Measurements from ENCODE around the gene SNF8.
"Not testable (repeated sequence)": the region's sequence is repeated elsewhere in the genome, so short reads cannot be mapped to it uniquely, and the experiment has no call there.

Gene SNF8

GRCh38 chr17:48944515-48945260, at the start of gene SNF8:
Gene SNF8 (minus strand): TSS chr17:48944842. CDS start chr17:48944734, 108 bp downstream.
- peak; percentile 100 for DNase-seq (ENCODE audit: low spot score)

GRCh38 chr17:48993951-48994350, 49.3 kb upstream of the SNF8 start:
- DNase-seq (ENCODE audit: low spot score) = no peak

GRCh38 chr17:48993305-48993704, 48.7 kb upstream of the SNF8 start:
- no peak for DNase-seq (ENCODE audit: low spot score)

- DNase-seq (ENCODE audit: low spot score) = no peak
Measured at GRCh38 chr17:48992444-48992843, 47.8 kb upstream of the SNF8 start.

- no peak for DNase-seq (ENCODE audit: low spot score)
Measured at GRCh38 chr17:48990882-48991357, 46.3 kb upstream of the SNF8 start.

GRCh38 chr17:48989100-48989499, 44.5 kb upstream of the SNF8 start:
- no peak for DNase-seq (ENCODE audit: low spot score)

- no peak for DNase-seq (ENCODE audit: low spot score)
Measured at GRCh38 chr17:48985436-48986245, 41.0 kb upstream of the SNF8 start.

GRCh38 chr17:48981927-48982539, 37.4 kb upstream of the SNF8 start:
- no peak for DNase-seq (ENCODE audit: low spot score)

- peak; percentile 23 for DNase-seq (ENCODE audit: low spot score)
Measured at GRCh38 chr17:48973806-48974205, 29.2 kb upstream of the SNF8 start.

- DNase-seq (ENCODE audit: low spot score) = no peak
Measured at GRCh38 chr17:48972749-48973097, 28.1 kb upstream of the SNF8 start.

- DNase-seq (ENCODE audit: low spot score) = no peak
Measured at GRCh38 chr17:48970865-48971687, 26.4 kb upstream of the SNF8 start.

GRCh38 chr17:48970224-48970623, 25.6 kb upstream of the SNF8 start:
- DNase-seq (ENCODE audit: low spot score) = no peak

- DNase-seq (ENCODE audit: low spot score) = peak; percentile 68
Measured at GRCh38 chr17:48961516-48962233, 17.0 kb upstream of the SNF8 start.

GRCh38 chr17:48960834-48961515, 16.3 kb upstream of the SNF8 start:
- no peak for DNase-seq (ENCODE audit: low spot score)

- no peak for DNase-seq (ENCODE audit: low spot score)
Measured at GRCh38 chr17:48954300-48954755, 9.7 kb upstream of the SNF8 start.

GRCh38 chr17:48952904-48953303, 8.3 kb upstream of the SNF8 start:
- DNase-seq (ENCODE audit: low spot score) = no peak

- DNase-seq (ENCODE audit: low spot score) = no peak
Measured at GRCh38 chr17:48951572-48951971, 6.9 kb upstream of the SNF8 start.

- not testable (repeated sequence) for DNase-seq (ENCODE audit: low spot score)
Measured at GRCh38 chr17:48945261-48945651, 614 bp upstream of the SNF8 start.

- DNase-seq (ENCODE audit: low spot score) = no peak
Measured at GRCh38 chr17:48933035-48933434, 11.6 kb downstream of the SNF8 start.

- no peak for DNase-seq (ENCODE audit: low spot score)
Measured at GRCh38 chr17:48930435-48930873, 14.2 kb downstream of the SNF8 start.

GRCh38 chr17:48929812-48930165, 14.9 kb downstream of the SNF8 start:
- DNase-seq (ENCODE audit: low spot score) = no peak
